Measurements from ENCODE around the gene XYLT1.

GRCh38 chr16:17241264-17241835, 229.4 kb downstream of the XYLT1 start:
- TF ChIP-seq SUZ12 (IDR thresholded peaks at IDR 0.05) (no peak), ARNT (IDR thresholded peaks at IDR 0.05) (no peak), FOXM1 (IDR thresholded peaks at IDR 0.05; ENCODE audit: borderline replicate concordance) (no peak), SP1 (IDR thresholded peaks at IDR 0.05) (no peak), PKNOX1 (IDR thresholded peaks at IDR 0.05) (no peak), TARDBP (IDR thresholded peaks at IDR 0.05) (no peak), FOXK2 (IDR thresholded peaks at IDR 0.05) (no peak), HDGF (IDR thresholded peaks at IDR 0.05; ENCODE audit: borderline replicate concordance) (no peak), BHLHE40 (IDR thresholded peaks at IDR 0.05; ENCODE audit: borderline replicate concordance) (no peak)
